Suprapubic skin (tissue), 4 donors: ENCODE results near the gene NR2F1-AS1. TPM values are rescaled to one million over a fixed set of nuclear protein-coding genes. Genes with fewer than 3 reads are reported as not detected.

ENCODE experiments used
- DNase-seq, 2 donors: peaks; one replicate each; pipeline ENCODE4 v3.0.0-alpha.2; 2019; ENCODE audit warnings: low spot score in 2 of 2
- H3K27ac ChIP-seq: fragments of 200-600 bp; sonication (generic); one replicate; pipeline ENCODE4 v1.5.1; 2019
- H3K27me3 ChIP-seq: fragments of 200-600 bp; sonication (generic); one replicate; pipeline ENCODE4 v1.5.1; 2019
- H3K36me3 ChIP-seq: fragments of 200-600 bp; sonication (generic); one replicate; pipeline ENCODE4 v1.5.1; 2019
- H3K4me1 ChIP-seq: fragments of 200-600 bp; sonication (generic); one replicate; pipeline ENCODE4 v1.5.1; 2019
- H3K4me3 ChIP-seq: fragments of 200-600 bp; sonication (generic); one replicate; pipeline ENCODE4 v1.5.1; 2019; ENCODE audit warnings: mild to moderate bottlenecking
- H3K9me3 ChIP-seq: fragments of 200-600 bp; sonication (generic); one replicate; pipeline ENCODE4 v1.5.1; 2019
- EP300 ChIP-seq: sonication (generic); formaldehyde crosslinking; IDR thresholded peaks from one replicate; pipeline ENCODE4 v1.6.1; 2017; ENCODE audit warnings: antibody characterized with exemption
- POLR2A ChIP-seq, 2 donors: fragments of 450-650 bp; IDR thresholded peaks; one replicate each; pipeline ENCODE4 v1.6.1; 2017; ENCODE audit warnings: antibody characterized with exemption in 2 of 2, mild to moderate bottlenecking in 2 of 2, moderate library complexity in 2 of 2
- POLR2AphosphoS5 ChIP-seq, 3 donors: sonication (generic); formaldehyde crosslinking; IDR thresholded peaks; one replicate each; pipeline ENCODE4 v1.6.1; 2017; ENCODE audit warnings: antibody characterized with exemption in 3 of 3
- WGBS: methylation state at CpG from one replicate; pipeline ENCODE4 v1.1.5; 2018; 5-methylcytosine and 5-hydroxymethylcytosine counted together
- total RNA-seq, 4 donors: library from RNA; depleted of rRNA; stranded (reverse); fragments of >200 nt; gene quantifications; one replicate each; pipeline ENCODE4 v1.1.0, GENCODE V29; 2016
- TF ChIP-seq, protein P1 (sequence below), 2 donors: fragments of 200-600 bp in 1 of 2; fragments of 450-650 bp in 1 of 2; sonication (generic) in 1 of 2; IDR thresholded peaks; one replicate each; pipeline ENCODE4 v1.5.1; 2016 to 2019; ENCODE audit warnings: antibody characterized with exemption in 2 of 2, mild to moderate bottlenecking in 1 of 2, moderate library complexity in 1 of 2

The NR2F1-AS1 gene
- total RNA-seq, 4 donors from 2014 or later, result 0.76 to 1.4 (median 1.2) TPM

DNA sequence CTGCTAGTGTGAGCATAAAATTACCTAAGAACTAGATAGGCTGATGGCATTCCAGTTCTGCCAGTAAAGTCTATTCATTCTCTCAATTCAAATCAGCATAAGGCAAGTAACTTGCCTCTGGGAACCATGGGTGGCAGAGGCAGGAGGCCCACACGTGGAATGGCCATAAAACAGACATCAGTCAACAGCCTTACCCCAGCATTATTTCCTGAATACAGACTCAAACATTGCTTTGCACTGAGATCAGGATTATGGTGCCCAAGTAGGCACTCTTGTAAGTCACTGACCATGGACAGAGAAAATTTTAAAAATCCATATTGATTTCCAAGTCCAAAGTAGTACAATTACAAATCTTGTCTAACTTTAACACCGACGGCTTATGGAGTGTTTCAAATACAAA lies 157.7 kb downstream of the NR2F1-AS1 start:
- no peak overlapping the region for H3K27ac ChIP-seq
- WGBS, result 45% methylated on average over 3 of the region's 3 CpGs
- no peak for TF ChIP-seq EP300
- TF ChIP-seq POLR2A (IDR thresholded peaks at IDR 0.05), result no peak
- no peak for TF ChIP-seq POLR2AphosphoS5 (IDR thresholded peaks at IDR 0.05)
- TF ChIP-seq, protein P1, sequence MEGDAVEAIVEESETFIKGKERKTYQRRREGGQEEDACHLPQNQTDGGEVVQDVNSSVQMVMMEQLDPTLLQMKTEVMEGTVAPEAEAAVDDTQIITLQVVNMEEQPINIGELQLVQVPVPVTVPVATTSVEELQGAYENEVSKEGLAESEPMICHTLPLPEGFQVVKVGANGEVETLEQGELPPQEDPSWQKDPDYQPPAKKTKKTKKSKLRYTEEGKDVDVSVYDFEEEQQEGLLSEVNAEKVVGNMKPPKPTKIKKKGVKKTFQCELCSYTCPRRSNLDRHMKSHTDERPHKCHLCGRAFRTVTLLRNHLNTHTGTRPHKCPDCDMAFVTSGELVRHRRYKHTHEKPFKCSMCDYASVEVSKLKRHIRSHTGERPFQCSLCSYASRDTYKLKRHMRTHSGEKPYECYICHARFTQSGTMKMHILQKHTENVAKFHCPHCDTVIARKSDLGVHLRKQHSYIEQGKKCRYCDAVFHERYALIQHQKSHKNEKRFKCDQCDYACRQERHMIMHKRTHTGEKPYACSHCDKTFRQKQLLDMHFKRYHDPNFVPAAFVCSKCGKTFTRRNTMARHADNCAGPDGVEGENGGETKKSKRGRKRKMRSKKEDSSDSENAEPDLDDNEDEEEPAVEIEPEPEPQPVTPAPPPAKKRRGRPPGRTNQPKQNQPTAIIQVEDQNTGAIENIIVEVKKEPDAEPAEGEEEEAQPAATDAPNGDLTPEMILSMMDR (IDR thresholded peaks at IDR 0.05), result no peak
- H3K4me3 ChIP-seq, result no peak overlapping the region
- H3K9me3 ChIP-seq, result no peaks in the 10 kb centered on the region
- DNase-seq, result no peak
- no peaks in the 10 kb centered on the region for H3K36me3 ChIP-seq
- peaks cover 13% of the 10 kb centered on the region for H3K4me1 ChIP-seq
- no peaks in the 10 kb centered on the region for H3K27me3 ChIP-seq

DNA sequence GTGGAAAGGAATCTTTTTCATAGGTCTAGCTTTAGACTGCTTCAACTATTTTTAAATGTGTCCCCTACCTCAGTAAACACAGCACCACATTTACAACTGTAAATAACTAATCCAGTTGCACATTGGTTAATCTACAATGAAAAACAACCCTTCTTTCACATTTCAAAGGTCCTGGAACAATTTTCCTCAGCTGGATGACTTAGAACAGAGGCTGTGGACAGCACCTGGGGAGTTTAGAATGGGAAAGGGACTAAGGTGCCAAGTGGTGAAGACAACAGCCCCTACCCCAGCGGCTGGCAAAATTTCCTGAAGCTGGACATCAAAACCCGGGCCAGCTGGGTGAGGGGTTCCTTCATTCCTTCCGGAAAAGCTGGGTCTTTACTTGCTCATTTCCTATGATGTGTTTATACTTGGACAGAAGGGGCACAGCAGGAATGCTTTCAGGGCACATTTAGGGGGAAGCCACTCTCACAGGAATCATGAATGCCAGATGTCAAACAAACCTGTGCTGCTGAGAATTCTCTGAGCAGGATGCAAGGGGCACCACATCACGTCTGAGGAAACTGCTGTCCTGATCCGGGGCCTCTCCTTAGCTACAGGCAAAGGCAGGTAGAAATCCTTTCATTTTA lies 158.3 kb downstream of the NR2F1-AS1 start:
- H3K4me3 ChIP-seq, result no peak overlapping the region
- no peak for DNase-seq
- no peaks in the 10 kb centered on the region for H3K9me3 ChIP-seq
- 50% methylated on average over 5 of the region's 5 CpGs for WGBS
- H3K36me3 ChIP-seq, result no peaks in the 10 kb centered on the region
- H3K4me1 ChIP-seq, result peaks cover 13% of the 10 kb centered on the region
- H3K27ac ChIP-seq, result no peak overlapping the region
- no peak for TF ChIP-seq EP300
- TF ChIP-seq, protein P1 (IDR thresholded peaks at IDR 0.05), result no peak
- no peak for TF ChIP-seq POLR2A (IDR thresholded peaks at IDR 0.05)
- no peak for TF ChIP-seq POLR2AphosphoS5 (IDR thresholded peaks at IDR 0.05)
- H3K27me3 ChIP-seq, result no peaks in the 10 kb centered on the region

DNA sequence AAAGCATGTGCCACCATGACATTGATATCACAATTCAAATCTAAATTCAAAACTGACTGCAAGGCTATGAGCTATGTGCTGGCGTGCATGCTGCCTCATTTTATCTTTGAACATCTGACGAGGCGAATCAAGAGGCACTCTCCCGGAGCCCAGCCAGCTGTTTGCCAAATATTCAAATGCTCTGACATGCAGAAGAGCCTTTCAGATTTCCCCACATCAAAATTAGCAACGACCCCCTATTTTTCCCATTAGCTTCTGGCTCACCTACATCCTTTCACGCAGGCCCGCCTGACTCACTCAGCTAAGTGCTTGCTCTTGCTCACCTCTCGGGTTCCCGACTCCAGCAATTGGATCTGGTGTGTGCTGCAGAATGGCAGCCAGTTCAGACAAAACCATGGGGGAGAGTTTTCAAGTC lies 159.0 kb downstream of the NR2F1-AS1 start:
- Histone ChIP-seq H3K27me3 (no peaks in the 10 kb centered on the region), H3K4me3 (no peak overlapping the region), H3K4me1 (peaks cover 13% of the 10 kb centered on the region), H3K36me3 (no peaks in the 10 kb centered on the region), H3K27ac (no peak overlapping the region), H3K9me3 (no peaks in the 10 kb centered on the region)
- TF ChIP-seq, protein P1 (IDR thresholded peaks at IDR 0.05), result no peak
- TF ChIP-seq POLR2A (IDR thresholded peaks at IDR 0.05) (no peak), POLR2AphosphoS5 (IDR thresholded peaks at IDR 0.05) (no peak), EP300 (no peak)
- WGBS, result 57% methylated on average over 9 of the region's 9 CpGs
- DNase-seq, result no peak

DNA sequence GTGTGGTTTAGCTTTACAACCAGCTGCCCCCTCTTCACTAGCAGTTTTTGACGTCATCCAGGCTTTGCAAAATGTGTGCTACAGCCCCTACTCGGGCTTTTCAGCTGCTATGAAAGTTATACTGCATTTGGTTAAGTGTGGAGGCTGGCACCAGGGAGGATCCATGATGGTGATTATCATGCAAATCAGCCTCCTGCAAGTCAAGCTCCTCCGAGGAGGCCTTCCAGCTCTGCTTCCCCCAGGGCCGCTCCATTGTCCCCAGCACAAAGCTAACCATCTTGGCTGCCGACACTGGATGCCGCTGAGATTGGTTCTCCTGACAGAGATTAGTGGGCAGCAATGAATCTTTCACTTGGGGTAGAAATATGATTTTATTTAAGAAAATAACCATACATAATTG lies 159.6 kb downstream of the NR2F1-AS1 start:
- no peaks in the 10 kb centered on the region for H3K36me3 ChIP-seq
- 42% methylated on average over 6 of the region's 6 CpGs for WGBS
- H3K4me1 ChIP-seq, result peaks cover 13% of the 10 kb centered on the region
- H3K27ac ChIP-seq, result no peak overlapping the region
- no peaks in the 10 kb centered on the region for H3K27me3 ChIP-seq
- H3K4me3 ChIP-seq, result no peak overlapping the region
- TF ChIP-seq EP300, result no peak
- no peak for TF ChIP-seq POLR2AphosphoS5 (IDR thresholded peaks at IDR 0.05)
- no peak for TF ChIP-seq POLR2A (IDR thresholded peaks at IDR 0.05)
- H3K9me3 ChIP-seq, result no peaks in the 10 kb centered on the region
- no peak for DNase-seq

DNA sequence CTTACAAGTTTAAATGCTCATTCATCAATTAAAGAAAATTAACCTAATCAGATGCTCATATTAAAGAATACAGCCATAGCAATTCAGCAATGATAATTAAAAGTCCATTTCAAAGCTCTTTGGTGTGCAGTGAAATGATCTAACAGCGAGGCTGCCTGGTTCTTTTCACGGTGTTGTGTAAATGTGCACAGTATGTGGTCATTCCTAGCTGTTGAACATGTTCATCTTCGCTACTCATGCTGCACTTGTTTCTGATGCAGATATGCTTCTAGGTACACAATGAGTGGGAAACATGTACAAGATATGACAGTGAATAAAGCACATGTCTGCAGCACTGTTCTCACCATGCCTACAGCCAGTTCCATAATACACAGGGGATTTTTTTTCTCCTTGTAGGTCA lies 163.5 kb downstream of the NR2F1-AS1 start:
- TF ChIP-seq, protein P1 (IDR thresholded peaks at IDR 0.05), result no peak
- TF ChIP-seq POLR2A (IDR thresholded peaks at IDR 0.05), result no peak
- TF ChIP-seq EP300, result no peak
- no peak for TF ChIP-seq POLR2AphosphoS5 (IDR thresholded peaks at IDR 0.05)
- no peaks in the 10 kb centered on the region for H3K36me3 ChIP-seq
- H3K9me3 ChIP-seq, result no peaks in the 10 kb centered on the region
- H3K27me3 ChIP-seq, result no peaks in the 10 kb centered on the region
- peaks cover 2% of the 10 kb centered on the region for H3K4me1 ChIP-seq
- no peak for DNase-seq
- H3K27ac ChIP-seq, result no peak overlapping the region
- H3K4me3 ChIP-seq, result no peak overlapping the region
- WGBS, result 94% methylated on average over 3 of the region's 3 CpGs

DNA sequence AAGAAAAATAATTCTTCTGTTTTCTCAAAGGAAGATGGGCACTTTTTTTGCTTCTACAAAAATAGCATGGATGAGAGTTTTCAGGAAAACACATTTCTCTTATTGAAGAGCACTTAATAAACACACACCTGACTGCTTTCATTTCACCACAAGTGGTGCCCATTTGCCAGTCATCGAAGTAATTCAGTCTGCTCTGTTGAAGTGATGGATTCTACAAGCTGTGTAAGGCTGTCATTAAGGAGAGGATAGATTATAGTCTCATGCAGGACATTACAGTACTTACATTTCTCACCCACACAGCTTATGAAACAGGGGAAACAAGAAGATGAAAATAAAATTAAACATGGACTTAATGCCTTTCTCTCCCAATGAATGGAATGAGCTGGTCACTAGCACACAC lies 165.2 kb downstream of the NR2F1-AS1 start:
- Histone ChIP-seq H3K9me3 (no peaks in the 10 kb centered on the region), H3K4me1 (no peaks in the 10 kb centered on the region), H3K36me3 (no peaks in the 10 kb centered on the region), H3K27ac (no peak overlapping the region), H3K27me3 (no peaks in the 10 kb centered on the region), H3K4me3 (no peak overlapping the region)
- TF ChIP-seq, protein P1 (IDR thresholded peaks at IDR 0.05), result no peak
- TF ChIP-seq EP300 (no peak), POLR2AphosphoS5 (IDR thresholded peaks at IDR 0.05) (no peak), POLR2A (IDR thresholded peaks at IDR 0.05) (no peak)
- 87% methylated on average over 1 of the region's 1 CpG for WGBS
- DNase-seq, result no peak
